Prostate gland (tissue), 2 donors: ENCODE results near the gene PDXK. TPM values are rescaled to one million over a fixed set of nuclear protein-coding genes. Genes with fewer than 3 reads are reported as not detected.

Experiments used
- DNase-seq: peaks from one replicate; pipeline ENCODE4 v3.0.0-alpha.2; 2019; ENCODE audit warnings: low spot score
- H3K27ac ChIP-seq, 2 donors: fragments of 200-600 bp; sonication (generic); 2 replicates each; pipeline ENCODE4 v1.5.1; 2017 to 2019
- H3K27me3 ChIP-seq: fragments of 200-600 bp; sonication (generic); replicated peaks from 2 replicates; pipeline ENCODE4 v1.5.1; 2019; ENCODE audit not compliant: insufficient read depth
- H3K36me3 ChIP-seq, 2 donors: fragments of 200-600 bp; sonication (generic); 1 replicate in 1 of 2; 2 replicates in 1 of 2; pipeline versions ENCODE4 v1.5.1 to v1.8.1; 2017 to 2019
- H3K4me1 ChIP-seq: fragments of 200-600 bp; sonication (generic); replicated peaks from 2 replicates; pipeline ENCODE4 v1.5.1; 2019
- H3K4me3 ChIP-seq, 2 donors: fragments of 200-600 bp; sonication (generic); 2 replicates each; pipeline ENCODE4 v1.5.1; 2017 to 2019
- H3K9me3 ChIP-seq: fragments of 200-600 bp; sonication (generic); 2 replicates; pipeline ENCODE4 v1.5.1; 2017
- CTCF ChIP-seq, 4 experiments: fragments of 200-600 bp in 2 of 4; fragments of 450-650 bp in 2 of 4; sonication (generic) in 2 of 4; IDR thresholded peaks; 1 replicate in 3 of 4; 2 replicates in 1 of 4; pipeline ENCODE4 v1.5.1; 2016 to 2019; ENCODE audit warnings: antibody characterized with exemption in 4 of 4, mild to moderate bottlenecking in 2 of 4, moderate library complexity in 2 of 4
- POLR2A ChIP-seq: fragments of 450-650 bp; IDR thresholded peaks from one replicate; pipeline ENCODE4 v1.6.1; 2016; ENCODE audit warnings: antibody characterized with exemption, mild to moderate bottlenecking
- POLR2AphosphoS5 ChIP-seq: sonication (generic); formaldehyde crosslinking; IDR thresholded peaks from one replicate; pipeline ENCODE4 v1.6.1; 2017; ENCODE audit warnings: antibody characterized with exemption
- WGBS: methylation state at CpG from one replicate; pipeline ENCODE4 v1.1.5; 2018; 5-methylcytosine and 5-hydroxymethylcytosine counted together
- intact Hi-C: fragments of 100-400 bp; cut with DNase I; formaldehyde crosslinking; loops from one replicate; pipeline ENCODE4 v1.14.2; 2022
- total RNA-seq, 2 donors: library from RNA; depleted of rRNA; stranded (reverse); fragments of >200 nt; gene quantifications; one replicate each; pipeline ENCODE4 v1.1.0, GENCODE V29; 2016

The PDXK gene
- total RNA-seq, 2 donors from 2014 or later = 61.4 to 161 TPM

- peak within 1 kb of the TSS; percentile 85 to 88 for H3K27ac ChIP-seq
- H3K9me3 ChIP-seq = no peaks in the 10 kb centered on the region
- H3K27me3 ChIP-seq = no peaks in the 10 kb centered on the region
- no peaks in the 10 kb centered on the region for H3K36me3 ChIP-seq
- intact Hi-C loops = no loop called here
- peak within 1 kb of the TSS; percentile 88 to 96 for H3K4me3 ChIP-seq
- 1% methylated on average over 35 of the region's 71 CpGs for WGBS
- DNase-seq = peak; percentile 79
- TF ChIP-seq CTCF (IDR thresholded peaks at IDR 0.05) = peak in 2 of 4 experiments; percentile 8 to 15
- peak; percentile 67 for TF ChIP-seq POLR2AphosphoS5
- peak; percentile 89 for TF ChIP-seq POLR2A
- no peaks in the 10 kb centered on the region for H3K4me1 ChIP-seq
Observed at GRCh38 chr21:43775795-43776430, 57.0 kb downstream of the PDXK start, which contains the start of gene CSTB. Gene CSTB (minus strand): TSS chr21:43776308. CDS start chr21:43776269, 39 bp downstream.

- intact Hi-C loops = no loop called here
- H3K4me1 ChIP-seq = no peaks in the 10 kb centered on the region
- DNase-seq = no peak
- no peaks in the 10 kb centered on the region for H3K27me3 ChIP-seq
- H3K4me3 ChIP-seq = no peak overlapping the region
- H3K27ac ChIP-seq = no peak overlapping the region
- no peaks in the 10 kb centered on the region for H3K36me3 ChIP-seq
- H3K9me3 ChIP-seq = no peaks in the 10 kb centered on the region
- 89% methylated on average over 5 of the region's 5 CpGs for WGBS
- TF ChIP-seq CTCF (IDR thresholded peaks at IDR 0.05) (no peak), POLR2AphosphoS5 (no peak), POLR2A (no peak)
Observed at GRCh38 chr21:43777953-43778352, 59.0 kb downstream of the PDXK start.

- no peak for TF ChIP-seq POLR2AphosphoS5
- TF ChIP-seq POLR2A = no peak
- TF ChIP-seq CTCF (IDR thresholded peaks at IDR 0.05) = no peak
- 42% methylated on average over 20 of the region's 20 CpGs for WGBS
- Histone ChIP-seq H3K4me1 (no peaks in the 10 kb centered on the region), H3K36me3 (no peaks in the 10 kb centered on the region), H3K27ac (no peak overlapping the region), H3K9me3 (no peaks in the 10 kb centered on the region), H3K27me3 (no peaks in the 10 kb centered on the region), H3K4me3 (no peak overlapping the region)
- no peak for DNase-seq
- intact Hi-C loops = no loop called here
Observed at GRCh38 chr21:43778469-43779335, 59.8 kb downstream of the PDXK start.

GRCh38 chr21:43779660-43780059 is 60.7 kb downstream of the PDXK start:
- 81% methylated on average over 5 of the region's 5 CpGs for WGBS
- H3K27me3 ChIP-seq = no peaks in the 10 kb centered on the region
- H3K27ac ChIP-seq = no peak overlapping the region
- intact Hi-C loops = no loop called here
- no peaks in the 10 kb centered on the region for H3K36me3 ChIP-seq
- no peaks in the 10 kb centered on the region for H3K9me3 ChIP-seq
- DNase-seq = no peak
- H3K4me3 ChIP-seq = no peak overlapping the region
- TF ChIP-seq POLR2A (no peak), POLR2AphosphoS5 (no peak), CTCF (IDR thresholded peaks at IDR 0.05) (no peak)
- H3K4me1 ChIP-seq = no peaks in the 10 kb centered on the region
